ENCODE measurements around the gene TBL1XR1. TPM values are rescaled to one million over a fixed set of nuclear protein-coding genes. Genes with fewer than 3 reads are reported as not detected.

The TBL1XR1 gene
- total RNA-seq, 1 experiment from 2014 or later = 180 TPM

- ChIA-PET CTCF (no interaction called here), POLR2A (no interaction called here), RAD21 (ENCODE audit: low non-redundant PET in 1 of 2, low total read pairs in 2 of 2, uncharacterized antibody in 2 of 2, unreplicated experiment in 2 of 2) (no interaction called here)
- H3K9me2 ChIP-seq (ENCODE audit: insufficient read depth) = no peaks in the 10 kb centered on the region
- no peak overlapping the region for H3K4me2 ChIP-seq (ENCODE audit: low read length)
- no peaks in the 10 kb centered on the region for H3K9me3 ChIP-seq (ENCODE audit: control insufficient read depth in 1 of 2, insufficient read depth in 1 of 2, low read depth in 1 of 2, low read length in 2 of 2)
- intact Hi-C loops (cut with micrococcal nuclease) = no loop called here
- ATAC-seq (no peak), DNase-seq (ENCODE audit: low read depth, low spot score) (no peak)
- no peaks in the 10 kb centered on the region for H3K27me3 ChIP-seq (ENCODE audit: insufficient read depth, low read length)
- peaks cover 100% of the 10 kb centered on the region for H3K79me2 ChIP-seq (ENCODE audit: insufficient read depth, low read length)
- H4K20me1 ChIP-seq (ENCODE audit: insufficient read depth) = peaks cover 33% of the 10 kb centered on the region; the same call in 1 of the 2 replicates
- no TSS peak for BruUV-seq (replicated peaks)
- no peak overlapping the region for H3K9ac ChIP-seq (ENCODE audit: low read length)
- no peak overlapping the region for H2AFZ ChIP-seq (ENCODE audit: low read depth, low read length, poor library complexity, severe bottlenecking)
- no peaks in the 10 kb centered on the region for H3K36me3 ChIP-seq (ENCODE audit: control insufficient read depth in 1 of 2, insufficient read depth in 2 of 2, low read length in 2 of 2)
- no peak overlapping the region for H3K4me3 ChIP-seq (replicated peaks in 1 of 2; ENCODE audit: low read depth in 1 of 2, low read length in 2 of 2)
- peaks cover 7 to 17% of the 10 kb centered on the region in 2 experiments; a peak in 3 of 4 replicates for H3K4me1 ChIP-seq (ENCODE audit: control insufficient read depth in 1 of 2, insufficient read depth in 2 of 2, low read length in 2 of 2)
- TF ChIP-seq EGR1 (IDR thresholded peaks at IDR 0.05; ENCODE audit: low read depth) (no peak), ZFX (IDR thresholded peaks at IDR 0.05) (no peak), CBX3 (IDR thresholded peaks at IDR 0.05; ENCODE audit: low read depth) (no peak)
- no peak overlapping the region for H3K27ac ChIP-seq (ENCODE audit: low read depth, low read length)
These were observed 14.9 kb downstream of the TBL1XR1 start for GRCh38 chr3:177182352-177182751.

- POLR2A ChIA-PET = no interaction called here
- no TSS peak for BruUV-seq (replicated peaks)
- intact Hi-C loops (cut with micrococcal nuclease) = no loop called here
- Histone ChIP-seq H3K27me3 (ENCODE audit: insufficient read depth, low read length) (no peaks in the 10 kb centered on the region), H3K9me2 (ENCODE audit: insufficient read depth) (no peaks in the 10 kb centered on the region), H3K4me3 (replicated peaks in 1 of 2; ENCODE audit: low read depth in 1 of 2, low read length in 2 of 2) (no peak overlapping the region), H3K4me2 (ENCODE audit: low read length) (no peak overlapping the region), H3K79me2 (ENCODE audit: insufficient read depth, low read length) (peaks cover 100% of the 10 kb centered on the region), H3K36me3 (ENCODE audit: control insufficient read depth in 1 of 2, insufficient read depth in 2 of 2, low read length in 2 of 2) (no peaks in the 10 kb centered on the region), H3K4me1 (ENCODE audit: control insufficient read depth in 1 of 2, insufficient read depth in 2 of 2, low read length in 2 of 2) (peaks cover 7 to 24% of the 10 kb centered on the region in 2 experiments), H3K9me3 (ENCODE audit: control insufficient read depth in 1 of 2, insufficient read depth in 1 of 2, low read depth in 1 of 2, low read length in 2 of 2) (no peaks in the 10 kb centered on the region), H4K20me1 (ENCODE audit: insufficient read depth) (peaks cover 35% of the 10 kb centered on the region; the same call in 1 of the 2 replicates), H3K27ac (ENCODE audit: low read depth, low read length) (no peak overlapping the region), H3K9ac (ENCODE audit: low read length) (no peak overlapping the region), H2AFZ (ENCODE audit: low read depth, low read length, poor library complexity, severe bottlenecking) (no peak overlapping the region)
- no peak for ATAC-seq
- RAD21 ChIA-PET (ENCODE audit: low non-redundant PET in 1 of 2, low total read pairs in 2 of 2, uncharacterized antibody in 2 of 2, unreplicated experiment in 2 of 2) = no interaction called here
- CTCF ChIA-PET = no interaction called here
- no peak for DNase-seq (ENCODE audit: low read depth, low spot score)
- TF ChIP-seq EGR1 (IDR thresholded peaks at IDR 0.05; ENCODE audit: low read depth) = no peak
- no peak for TF ChIP-seq CEBPB (IDR thresholded peaks at IDR 0.05; ENCODE audit: low read depth)
- no peak for TF ChIP-seq SIN3A (IDR thresholded peaks at IDR 0.05; ENCODE audit: low read depth)
- no peak for TF ChIP-seq SRF (IDR thresholded peaks at IDR 0.05; ENCODE audit: low read depth)
- TF ChIP-seq ZBTB33 (IDR thresholded peaks at IDR 0.05; ENCODE audit: extremely low read depth, insufficient replicate concordance, low read length) = no peak
- no peak for TF ChIP-seq POLR2A (IDR thresholded peaks at IDR 0.05; ENCODE audit: borderline replicate concordance, extremely low read depth, insufficient read depth, insufficient read length)
- TF ChIP-seq ELF1 (IDR thresholded peaks at IDR 0.05; ENCODE audit: borderline replicate concordance, low read depth) = no peak
- no peak for TF ChIP-seq MAX (IDR thresholded peaks at IDR 0.05)
- no peak for TF ChIP-seq RAD21 (IDR thresholded peaks at IDR 0.05; ENCODE audit: low read depth)
- TF ChIP-seq CBX3 (IDR thresholded peaks at IDR 0.05; ENCODE audit: low read depth) = no peak
- TF ChIP-seq ZNF274 (IDR thresholded peaks at IDR 0.05; ENCODE audit: low read depth, low read length) = no peak
- TF ChIP-seq CTCF (IDR thresholded peaks at IDR 0.05 in 2 of 3, conservative IDR thresholded peaks at IDR 0.05 in 1 of 3; ENCODE audit: borderline replicate concordance in 1 of 3, insufficient read depth in 1 of 3, low read depth in 2 of 3, low read length in 2 of 3) = no peak
- no peak for TF ChIP-seq TCF7L2 (IDR thresholded peaks at IDR 0.05; ENCODE audit: borderline replicate concordance, extremely low read depth, insufficient read depth, insufficient read length)
- no peak for TF ChIP-seq ATF3 (IDR thresholded peaks at IDR 0.05)
- no peak for TF ChIP-seq ZFX (IDR thresholded peaks at IDR 0.05)
- TF ChIP-seq EZH2 (IDR thresholded peaks at IDR 0.05) = no peak
- TF ChIP-seq FOSL1 (IDR thresholded peaks at IDR 0.05; ENCODE audit: low read depth) = no peak
These were observed 15.9 kb downstream of the TBL1XR1 start for GRCh38 chr3:177181418-177181817.

Measured in HCT116 (cell line).